Neuron (in vitro differentiated cells): ENCODE measurements around the gene SNRNP200.

Experiments
- H2AFZ ChIP-seq: one replicate; pipeline ENCODE4 v1.6.1; 2013; ENCODE audit warnings: low read depth, mild to moderate bottlenecking, inconsistent platforms, low read length, moderate library complexity
- H3K27me3 ChIP-seq: one replicate; pipeline ENCODE4 v1.6.1; 2013; ENCODE audit warnings: low read length; ENCODE audit not compliant: insufficient read depth
- H3K36me3 ChIP-seq: one replicate; pipeline ENCODE4 v1.6.1; 2013; ENCODE audit warnings: low read length; ENCODE audit not compliant: insufficient read depth
- H3K4me1 ChIP-seq: one replicate; pipeline ENCODE4 v1.6.1; 2013; ENCODE audit warnings: low read length; ENCODE audit not compliant: insufficient read depth
- H3K4me3 ChIP-seq: 2 replicates; pipeline ENCODE4 v1.5.1; 2013; ENCODE audit warnings: mild to moderate bottlenecking, low read length, moderate library complexity
- H3K9me3 ChIP-seq: one replicate; pipeline ENCODE4 v1.6.1; 2013; ENCODE audit warnings: low read length

Gene SNRNP200

DNA sequence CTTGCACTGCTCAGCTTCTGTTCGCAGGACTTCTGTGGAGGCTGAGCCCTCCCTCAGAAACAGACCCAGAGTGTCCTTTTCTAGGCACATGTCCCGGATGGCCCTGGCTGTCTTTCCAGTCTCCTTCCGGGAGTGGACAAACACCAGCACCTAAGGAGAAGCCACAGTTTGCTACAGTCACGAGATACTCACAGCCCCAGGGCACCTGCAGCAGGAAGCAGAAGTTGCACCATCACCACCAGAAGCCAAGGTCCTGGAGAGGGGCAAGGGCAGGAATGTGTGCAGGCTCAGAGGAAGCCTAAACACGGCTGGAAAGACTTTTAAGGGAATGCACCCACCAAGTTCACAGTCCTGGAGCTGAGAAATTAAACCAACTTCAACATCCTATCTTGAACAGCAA, 13.6 kb downstream of the SNRNP200 start:
- Histone ChIP-seq H3K27me3 (no peaks in the 10 kb centered on the region), H3K4me1 (no peaks in the 10 kb centered on the region), H3K36me3 (peaks cover 96% of the 10 kb centered on the region), H2AFZ (no peak overlapping the region), H3K4me3 (no peak overlapping the region), H3K9me3 (no peaks in the 10 kb centered on the region)

DNA sequence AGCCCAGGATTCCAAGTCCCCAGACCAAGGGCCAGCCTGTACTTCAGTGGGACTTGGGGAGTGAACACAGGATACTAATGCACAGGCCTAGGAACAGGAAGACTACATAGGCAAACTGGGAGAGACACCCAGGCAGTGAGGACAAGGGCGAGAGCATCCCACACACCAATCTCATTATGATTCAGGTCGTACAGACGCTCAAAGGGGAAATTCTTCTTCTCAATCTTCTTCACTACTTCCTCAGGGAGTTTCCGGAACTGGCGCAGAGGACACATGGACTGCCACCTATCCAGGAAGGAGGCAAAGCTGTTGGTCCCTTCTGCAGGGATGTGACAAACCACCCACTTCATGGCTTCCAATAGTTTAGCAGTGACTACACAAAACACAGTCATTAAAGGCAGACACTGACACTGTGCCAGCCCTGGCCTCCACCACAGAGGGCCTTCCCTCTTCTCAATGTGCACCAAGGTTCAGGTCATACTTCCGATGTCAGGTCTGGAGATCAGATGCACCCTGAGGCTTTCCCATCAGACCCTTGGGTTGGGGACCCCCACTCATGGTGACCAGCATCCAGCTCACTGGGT, 18.0 kb downstream of the SNRNP200 start:
- Histone ChIP-seq H3K4me1 (no peaks in the 10 kb centered on the region), H3K27me3 (no peaks in the 10 kb centered on the region), H2AFZ (no peak overlapping the region), H3K9me3 (no peaks in the 10 kb centered on the region), H3K4me3 (no peak overlapping the region), H3K36me3 (peaks cover 98% of the 10 kb centered on the region)

- H3K9me3 ChIP-seq, result no peaks in the 10 kb centered on the region
- no peaks in the 10 kb centered on the region for H3K27me3 ChIP-seq
- H2AFZ ChIP-seq, result no peak overlapping the region
- no peak overlapping the region for H3K4me3 ChIP-seq
- H3K36me3 ChIP-seq, result peaks cover 74% of the 10 kb centered on the region
- H3K4me1 ChIP-seq, result no peaks in the 10 kb centered on the region
Measured at GRCh38 chr2:96276787-96277499, 28.4 kb downstream of the SNRNP200 start.

- peaks cover 79% of the 10 kb centered on the region for H3K36me3 ChIP-seq
- no peaks in the 10 kb centered on the region for H3K4me1 ChIP-seq
- H3K9me3 ChIP-seq, result no peaks in the 10 kb centered on the region
- no peak overlapping the region for H3K4me3 ChIP-seq
- no peaks in the 10 kb centered on the region for H3K27me3 ChIP-seq
- no peak overlapping the region for H2AFZ ChIP-seq
Measured at GRCh38 chr2:96274355-96275056, 30.8 kb downstream of the SNRNP200 start.

- Histone ChIP-seq H3K27me3 (no peaks in the 10 kb centered on the region), H3K9me3 (no peaks in the 10 kb centered on the region), H3K36me3 (peaks cover 79% of the 10 kb centered on the region), H2AFZ (no peak overlapping the region), H3K4me3 (no peak overlapping the region), H3K4me1 (no peaks in the 10 kb centered on the region)
Measured at GRCh38 chr2:96273763-96274162, 31.6 kb downstream of the SNRNP200 start.

DNA sequence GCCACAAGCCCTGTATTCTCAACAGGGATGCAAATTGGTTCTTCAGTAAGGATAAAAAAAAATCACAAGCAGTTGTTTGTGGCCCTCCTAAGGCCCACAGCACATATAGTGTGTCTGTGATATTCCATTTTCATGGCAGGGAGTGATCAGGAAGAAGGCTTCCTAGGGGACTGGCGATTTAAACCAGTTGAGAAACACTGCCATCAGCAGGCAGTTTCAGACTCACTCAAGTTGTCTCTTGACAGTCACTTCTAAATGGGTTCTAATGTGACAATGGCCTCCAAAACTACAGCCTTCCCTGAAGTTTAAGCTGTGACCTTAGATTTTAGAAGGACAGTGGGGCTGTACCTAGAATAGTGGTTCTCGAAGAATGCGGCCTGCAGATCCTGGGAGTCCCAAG, 33.4 kb downstream of the SNRNP200 start:
- Histone ChIP-seq H3K27me3 (no peaks in the 10 kb centered on the region), H3K36me3 (peaks cover 76% of the 10 kb centered on the region), H3K4me1 (peaks cover 5% of the 10 kb centered on the region), H3K4me3 (no peak overlapping the region), H2AFZ (no peak overlapping the region), H3K9me3 (no peaks in the 10 kb centered on the region)

- peak overlapping the region; percentile 62 for H3K4me3 ChIP-seq
Measured at GRCh38 chr2:96267159-96267971, 38.0 kb downstream of the SNRNP200 start.

GRCh38 chr2:96265840-96266679, 39.3 kb downstream of the SNRNP200 start, which contains the start of the genes CIAO1 and TMEM127:
TSS of gene CIAO1 (plus strand) at chr2:96266225. CDS start at chr2:96266351, 126 bp downstream.
TSS of gene TMEM127 (minus strand) at chr2:96265997. CDS start at chr2:96265381, 616 bp downstream.
- peaks cover 42% of the 10 kb centered on the region for H3K36me3 ChIP-seq
- H3K9me3 ChIP-seq, result no peaks in the 10 kb centered on the region
- peaks cover 20% of the 10 kb centered on the region for H3K4me1 ChIP-seq
- H2AFZ ChIP-seq, result peak within 1 kb of the TSS; percentile 19
- H3K4me3 ChIP-seq, result peak within 1 kb of the TSS; percentile 62
- no peaks in the 10 kb centered on the region for H3K27me3 ChIP-seq

More at GRCh38 chr2:96267159-96267971, 38.0 kb downstream of the SNRNP200 start:
- no peak overlapping the region for H2AFZ ChIP-seq
- no peaks in the 10 kb centered on the region for H3K27me3 ChIP-seq
- peaks cover 20% of the 10 kb centered on the region for H3K4me1 ChIP-seq
- H3K36me3 ChIP-seq, result peaks cover 49% of the 10 kb centered on the region
- no peaks in the 10 kb centered on the region for H3K9me3 ChIP-seq

DNA sequence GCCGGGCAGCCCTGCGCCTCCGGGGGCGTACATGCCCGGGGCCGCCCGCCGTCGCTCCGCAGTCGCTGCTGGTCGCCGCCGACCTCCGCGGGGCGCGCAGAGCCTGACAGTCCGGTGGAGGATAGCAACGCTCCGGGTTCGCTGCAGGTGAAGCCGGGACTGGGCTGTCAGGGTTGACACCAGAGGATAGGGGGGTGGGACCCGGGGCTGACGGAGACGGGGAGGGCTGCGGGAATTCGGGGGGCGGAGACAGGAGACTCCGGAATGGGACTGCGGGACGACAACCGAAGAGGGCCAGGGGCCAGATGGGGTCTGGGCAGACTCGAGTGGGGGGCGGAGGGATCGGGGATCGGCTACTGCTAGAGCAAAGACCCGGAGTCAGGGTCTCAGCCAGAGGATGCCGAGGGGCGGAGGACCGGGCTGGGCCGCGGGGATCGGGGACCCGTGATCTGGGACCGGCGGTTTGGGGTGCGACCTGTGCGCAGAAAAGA, 40.0 kb downstream of the SNRNP200 start:
- peak overlapping the region; percentile 62 for H3K4me3 ChIP-seq
- H3K9me3 ChIP-seq, result no peaks in the 10 kb centered on the region
- H3K27me3 ChIP-seq, result no peaks in the 10 kb centered on the region
- peak overlapping the region; percentile 19 for H2AFZ ChIP-seq
- H3K36me3 ChIP-seq, result peaks cover 38% of the 10 kb centered on the region
- peaks cover 25% of the 10 kb centered on the region for H3K4me1 ChIP-seq

GRCh38 chr2:96264656-96265348, 40.5 kb downstream of the SNRNP200 start:
- H3K27me3 ChIP-seq, result no peaks in the 10 kb centered on the region
- peak overlapping the region; percentile 62 for H3K4me3 ChIP-seq
- no peak overlapping the region for H2AFZ ChIP-seq
- H3K4me1 ChIP-seq, result peaks cover 25% of the 10 kb centered on the region
- H3K9me3 ChIP-seq, result no peaks in the 10 kb centered on the region
- peaks cover 35% of the 10 kb centered on the region for H3K36me3 ChIP-seq

DNA sequence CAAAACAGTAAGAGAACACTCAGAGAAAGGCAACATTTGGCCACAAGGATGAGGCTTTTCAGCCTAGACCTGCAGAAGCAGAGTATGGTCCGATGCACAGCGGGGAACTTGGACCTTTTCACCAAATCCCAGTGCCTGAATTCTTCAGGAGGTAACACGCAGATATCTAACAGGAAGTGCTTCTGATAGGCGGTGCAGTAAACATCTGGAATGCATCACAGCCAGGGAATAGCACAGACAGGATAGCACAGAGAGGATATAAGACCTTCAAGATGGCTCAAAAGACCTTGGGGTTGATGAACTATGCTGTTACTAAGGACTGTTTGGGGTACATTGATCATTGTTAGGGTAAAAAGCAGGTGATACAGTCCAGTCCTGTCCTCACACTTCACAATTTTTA, 41.3 kb downstream of the SNRNP200 start:
- H3K36me3 ChIP-seq, result peaks cover 33% of the 10 kb centered on the region
- no peak overlapping the region for H2AFZ ChIP-seq
- H3K27me3 ChIP-seq, result no peaks in the 10 kb centered on the region
- H3K4me1 ChIP-seq, result peaks cover 25% of the 10 kb centered on the region
- no peaks in the 10 kb centered on the region for H3K9me3 ChIP-seq
- H3K4me3 ChIP-seq, result peak overlapping the region; percentile 62
